HG03354 (cell line): Measurements from ENCODE around the gene TSPAN17.
A peak's percentile ranks its signal among the peaks of the same experiment; 100 is the strongest.
"Not testable (repeated sequence)": the region's sequence is repeated elsewhere in the genome, so short reads cannot be mapped to it uniquely, and the experiment has no call there.

Experiments
- ATAC-seq: cut with Tn5 transposase; IDR thresholded peaks from one replicate; pipeline ENCODE4 v1.9.1; 2021; ENCODE audit warnings: mild to moderate bottlenecking; ENCODE audit not compliant: unreplicated experiment, poor library complexity, severe bottlenecking

Gene TSPAN17, protein sequence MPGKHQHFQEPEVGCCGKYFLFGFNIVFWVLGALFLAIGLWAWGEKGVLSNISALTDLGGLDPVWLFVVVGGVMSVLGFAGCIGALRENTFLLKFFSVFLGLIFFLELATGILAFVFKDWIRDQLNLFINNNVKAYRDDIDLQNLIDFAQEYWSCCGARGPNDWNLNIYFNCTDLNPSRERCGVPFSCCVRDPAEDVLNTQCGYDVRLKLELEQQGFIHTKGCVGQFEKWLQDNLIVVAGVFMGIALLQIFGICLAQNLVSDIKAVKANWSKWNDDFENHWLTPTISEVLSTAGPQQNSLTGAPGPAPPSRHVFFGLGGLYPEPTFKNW

DNA sequence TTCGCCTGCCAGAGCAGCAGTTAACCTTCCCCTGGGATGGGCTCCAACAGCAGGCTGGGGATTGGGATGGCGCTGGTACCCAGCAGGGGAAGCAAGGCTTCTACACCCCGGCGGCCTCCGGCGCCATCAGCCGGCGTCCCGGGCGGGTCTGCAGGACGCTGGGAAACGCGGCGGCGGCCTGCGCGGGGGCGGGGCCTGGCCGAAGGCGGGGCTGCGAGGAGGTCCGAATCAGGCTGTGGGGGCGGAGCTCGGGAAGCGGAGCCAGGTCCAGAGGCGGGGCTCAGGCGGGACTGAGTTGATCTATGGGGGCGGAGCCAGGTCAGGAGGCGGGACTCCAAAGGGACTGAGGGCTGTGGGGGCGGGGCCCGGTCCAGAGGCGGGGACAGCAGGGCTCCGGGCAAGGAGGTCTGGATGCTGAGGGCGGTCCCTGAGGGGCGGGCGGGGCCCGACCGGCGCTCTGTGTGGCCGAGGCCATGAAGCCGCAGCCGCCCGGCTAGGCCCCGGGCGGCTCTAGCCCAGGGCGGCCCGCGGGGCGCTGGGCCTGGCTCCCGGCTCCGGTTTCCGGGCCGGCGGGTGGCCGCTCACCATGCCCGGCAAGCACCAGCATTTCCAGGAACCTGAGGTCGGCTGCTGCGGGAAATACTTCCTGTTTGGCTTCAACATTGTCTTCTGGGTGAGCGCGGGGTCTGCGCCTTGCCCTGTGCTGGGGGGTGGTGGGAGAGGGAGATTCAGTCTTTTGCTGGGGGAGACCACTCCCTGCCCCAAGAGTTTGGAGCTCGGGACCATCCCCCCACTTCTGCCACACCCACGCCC is at the start of gene TSPAN17:
TSS of gene TSPAN17 (plus strand) at position 455 of the 813 bp plus-strand sequence. CDS start at position 587, 132 bp downstream.
- peak; percentile 92 for ATAC-seq

DNA sequence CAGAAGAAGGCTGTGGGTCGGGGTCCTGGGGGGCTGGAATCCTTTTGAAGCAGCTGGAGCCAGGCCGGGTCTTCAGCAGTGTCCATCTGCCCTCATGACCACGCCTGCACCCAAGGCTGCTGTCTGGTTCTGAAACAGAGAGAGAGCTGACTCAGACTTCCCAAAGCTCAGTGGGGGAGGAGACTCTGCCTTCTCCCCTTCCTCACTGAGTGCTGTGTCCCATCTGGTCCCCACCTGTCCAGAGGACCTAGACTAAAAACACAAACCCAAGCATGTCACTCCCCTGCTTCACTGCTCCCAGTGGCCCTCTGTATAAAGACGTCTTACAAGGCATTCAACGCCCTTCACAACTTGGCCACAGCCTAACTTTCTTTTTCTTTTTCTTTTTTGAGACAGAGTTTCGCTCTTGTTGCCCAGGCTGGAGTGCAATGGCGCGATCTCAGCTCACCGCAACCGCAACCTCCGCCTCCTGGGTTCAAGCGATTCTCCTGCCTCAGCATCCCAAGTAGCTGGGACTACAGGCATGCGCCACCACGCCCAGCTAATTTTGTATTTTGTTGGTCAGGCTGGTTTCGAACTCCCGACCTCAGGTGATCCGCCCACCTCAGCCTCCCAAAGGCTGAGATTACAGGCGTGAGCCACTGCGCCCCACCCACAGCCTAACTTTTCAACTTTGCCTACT is 47.4 kb upstream of the TSPAN17 start:
- ATAC-seq = not testable (repeated sequence)

DNA sequence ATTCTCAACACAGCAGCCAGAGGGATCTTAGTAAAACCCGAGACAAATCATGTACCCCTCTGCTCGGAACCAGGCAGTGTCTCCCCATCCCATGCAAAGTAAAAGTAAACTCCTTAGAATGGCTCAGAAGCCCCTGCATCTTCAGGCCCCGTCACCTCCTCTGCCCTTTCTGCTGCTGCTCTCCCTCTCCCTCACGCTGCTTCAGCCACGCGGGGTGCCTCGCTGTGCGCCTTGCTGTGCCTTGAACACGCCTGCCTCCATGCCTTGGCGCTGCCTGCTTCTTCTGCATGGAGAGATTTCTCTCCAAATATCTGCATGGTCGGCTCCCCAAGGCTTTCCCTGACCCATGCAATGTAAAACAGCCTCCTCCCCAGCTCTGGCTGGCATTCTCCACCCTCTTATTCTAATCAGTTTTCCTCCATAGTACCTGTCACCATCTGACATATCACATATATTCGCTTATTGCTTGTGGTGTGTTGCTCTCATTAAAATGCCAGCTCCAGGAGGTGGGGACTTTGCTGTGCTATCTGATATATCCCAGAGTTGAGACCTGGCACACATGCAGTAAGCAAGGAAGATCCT is 45.3 kb upstream of the TSPAN17 start:
- ATAC-seq = no peak

DNA sequence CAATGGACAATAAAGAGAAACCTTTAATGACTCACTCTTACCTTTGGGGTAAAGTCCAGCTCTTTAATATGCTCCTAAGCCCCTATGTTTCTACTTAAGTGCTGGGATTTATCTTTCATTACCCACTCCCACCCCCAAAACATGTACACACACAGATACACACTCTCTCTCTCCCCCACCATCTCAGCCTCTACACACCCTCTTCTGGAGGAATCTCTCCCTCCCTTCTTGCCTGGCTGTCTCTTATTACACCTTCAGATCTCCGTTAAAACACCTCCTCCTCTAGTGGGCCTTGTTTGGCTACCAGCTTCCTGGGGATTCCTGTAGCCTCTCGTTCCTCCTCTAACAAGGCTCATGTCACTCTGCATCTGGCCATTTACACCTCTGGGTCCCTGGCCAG is 44.2 kb upstream of the TSPAN17 start:
- ATAC-seq = no peak

DNA sequence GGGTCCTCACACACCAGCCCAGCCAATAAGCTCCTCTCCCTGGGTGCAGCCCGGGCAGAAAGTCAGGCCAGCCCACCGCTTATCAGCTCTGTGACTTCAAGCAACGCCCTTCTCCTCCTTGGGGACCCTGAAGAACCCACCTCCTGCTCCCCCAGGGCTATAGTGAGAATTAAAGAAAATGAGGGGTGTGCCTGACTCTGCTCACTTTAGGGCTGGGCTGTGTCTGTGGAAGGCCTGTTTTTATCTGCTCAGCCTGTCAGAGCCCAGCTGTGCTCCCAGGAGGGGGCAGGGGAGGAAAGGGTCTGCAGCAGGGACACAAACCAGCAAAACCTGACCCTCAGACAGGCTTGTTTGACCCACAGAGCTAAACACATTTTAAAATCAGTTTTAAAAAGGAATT is 41.3 kb upstream of the TSPAN17 start:
- ATAC-seq = no peak

DNA sequence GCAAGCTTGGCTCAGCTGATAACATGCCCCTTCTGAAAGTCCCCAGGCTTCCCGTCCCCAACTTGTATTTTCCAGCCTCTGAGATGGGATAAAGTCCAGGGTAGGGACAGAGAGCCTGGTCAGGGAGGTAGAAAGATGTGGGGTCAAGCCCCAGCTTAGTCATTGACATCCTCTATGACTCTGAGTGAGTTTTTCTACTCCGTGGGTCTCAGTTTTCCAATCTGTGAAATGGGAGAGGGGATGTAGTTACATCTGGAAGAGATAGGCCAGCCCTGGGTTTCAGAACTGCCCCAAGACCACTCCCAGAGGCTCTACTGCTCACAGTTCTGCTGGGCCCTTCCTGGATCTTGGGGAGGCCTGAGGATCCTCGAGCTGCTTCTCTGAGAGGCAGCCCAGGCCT is 40.4 kb upstream of the TSPAN17 start:
- ATAC-seq = no peak

DNA sequence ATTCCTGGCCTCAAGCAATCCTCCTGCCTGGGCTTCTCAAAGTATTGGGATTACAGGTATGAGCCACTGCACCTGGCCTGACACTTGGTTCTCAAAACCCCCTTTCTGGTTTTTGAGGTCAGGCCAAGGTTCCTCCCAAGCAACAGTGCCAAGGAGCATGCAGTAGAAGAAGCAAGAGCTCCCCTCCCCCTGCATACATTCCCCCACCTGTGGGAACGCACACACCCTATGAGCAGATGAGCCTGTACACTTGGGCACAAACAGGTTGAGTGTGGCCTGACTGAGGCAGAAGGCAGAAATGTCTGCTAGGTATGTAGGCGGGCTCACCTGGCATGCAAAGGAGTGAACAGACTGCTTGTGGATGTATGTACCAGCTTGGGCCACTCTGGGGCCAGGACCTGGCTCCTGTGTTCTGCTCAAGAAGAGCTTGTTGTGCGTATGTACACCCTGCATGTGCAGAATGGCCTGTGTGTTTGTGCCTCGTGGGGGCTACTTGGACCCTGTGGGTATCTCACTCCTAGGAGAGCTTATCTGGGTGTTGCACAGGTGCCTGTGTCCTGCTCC is 39.1 kb upstream of the TSPAN17 start:
- ATAC-seq = no peak

DNA sequence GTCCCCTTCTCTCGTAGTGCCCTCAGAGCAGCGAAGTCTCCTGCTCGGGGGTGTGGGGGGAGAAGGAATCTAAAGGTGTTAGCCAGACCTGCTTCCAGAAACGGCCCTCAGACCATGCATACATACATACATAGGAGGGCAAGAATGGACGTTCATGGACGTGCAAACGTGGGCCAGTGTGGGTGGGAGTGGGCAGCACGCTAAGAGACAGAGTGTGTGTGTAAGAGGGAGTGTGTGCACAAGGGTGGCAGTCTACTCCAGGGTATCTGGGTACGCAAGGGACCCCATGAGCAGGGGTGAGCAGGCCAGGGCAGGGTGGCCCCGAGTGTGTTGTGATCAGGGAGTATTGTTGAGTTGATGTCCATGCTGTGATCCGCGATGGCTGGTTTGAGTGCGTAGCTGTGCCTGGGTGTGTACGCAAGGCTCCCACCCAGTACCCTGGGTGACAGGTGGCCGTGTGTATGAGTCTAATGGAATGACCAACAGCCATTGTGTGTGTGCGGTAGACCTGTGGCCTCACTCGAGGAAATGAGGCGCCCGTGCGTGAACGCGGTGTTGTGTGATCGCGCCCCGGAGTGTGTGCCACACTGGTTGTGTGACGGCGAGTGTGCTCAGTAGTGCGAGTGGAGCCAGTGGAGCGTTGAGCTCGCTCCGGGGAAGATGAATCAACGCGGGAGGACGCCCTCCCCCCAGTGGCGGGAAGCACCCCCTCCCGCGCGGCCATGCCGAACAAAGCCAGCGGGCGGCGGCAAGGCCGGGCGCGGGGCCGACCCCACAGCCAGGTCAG is 38.2 kb upstream of the TSPAN17 start:
- ATAC-seq = peak; percentile 34

DNA sequence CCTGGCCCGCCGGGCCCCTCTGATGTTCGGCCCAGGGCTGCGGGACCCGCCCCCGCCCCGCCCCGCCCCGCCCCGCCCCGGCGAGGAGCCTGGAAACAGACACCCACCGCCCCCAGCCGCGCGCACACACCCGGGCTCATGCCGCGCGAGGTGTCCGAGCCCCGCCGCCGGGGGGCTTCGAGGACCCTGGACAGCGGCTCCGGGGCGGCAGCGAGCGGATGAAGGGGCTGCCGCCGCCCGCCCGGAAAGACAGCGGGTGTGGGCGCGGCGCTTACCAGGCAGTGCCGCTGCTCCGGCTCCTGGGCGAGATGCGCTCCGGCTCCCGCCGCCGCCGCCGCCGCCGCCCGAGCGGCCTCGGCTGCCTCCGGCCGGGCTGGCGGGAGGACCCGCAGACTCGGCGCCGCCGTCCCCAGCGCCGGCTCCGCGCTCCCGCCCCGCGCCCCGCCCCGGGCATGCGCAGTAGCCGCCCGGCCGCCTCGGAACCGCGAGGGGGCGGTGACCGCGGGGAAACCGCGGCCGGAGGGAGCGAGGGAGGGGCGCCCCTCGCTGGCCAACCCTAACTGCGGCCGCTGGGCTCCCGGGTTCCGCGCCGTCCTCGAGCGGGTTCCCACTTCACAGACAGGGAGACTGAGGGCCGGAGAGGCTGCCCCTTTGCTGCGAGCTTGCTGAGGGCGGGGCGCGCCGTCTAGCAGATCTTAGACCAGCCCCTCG is 37.4 kb upstream of the TSPAN17 start, which contains the start of gene GPRIN1:
TSS of gene GPRIN1 (minus strand) at position 433 of the 711 bp plus-strand sequence. CDS start 10,322 bp downstream, outside the sequence.
- ATAC-seq = peak; percentile 77

DNA sequence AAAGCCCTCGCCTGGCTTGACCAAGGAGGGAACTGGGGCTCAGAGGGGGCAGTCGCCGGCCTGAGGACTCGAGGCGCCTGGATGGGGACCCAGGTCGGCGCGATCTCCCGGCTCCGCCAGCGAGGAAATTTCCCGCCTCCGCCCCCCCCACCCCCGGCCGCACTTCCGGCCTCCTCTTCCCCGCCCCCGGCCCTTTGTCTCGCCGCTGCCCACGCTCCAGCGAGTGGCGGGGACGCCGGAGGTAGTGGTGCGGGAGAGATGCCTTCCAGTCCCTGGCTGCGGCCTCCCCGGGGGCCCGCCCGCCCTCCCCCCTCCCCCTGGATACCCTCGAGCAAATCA is 36.9 kb upstream of the TSPAN17 start:
- peak; percentile 7 for ATAC-seq

DNA sequence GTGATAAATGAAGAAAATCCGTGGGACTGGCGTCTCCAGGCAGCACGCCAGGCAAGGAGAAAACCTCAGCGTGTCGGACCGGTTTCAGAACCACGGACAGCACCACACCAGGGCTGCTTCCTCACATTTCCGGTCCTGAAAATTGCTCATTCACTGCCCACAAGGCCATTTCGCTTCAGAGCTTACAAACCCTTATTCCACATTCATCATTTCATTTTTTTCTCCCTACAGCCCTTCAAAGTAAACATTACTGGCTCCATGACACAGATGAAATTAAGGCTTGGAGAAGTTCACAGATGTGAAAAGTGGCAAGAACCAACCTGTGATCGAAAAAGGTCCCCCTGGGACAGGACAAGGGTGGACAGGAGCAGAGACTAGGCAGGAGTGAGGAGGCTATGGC is 35.8 kb upstream of the TSPAN17 start:
- no peak for ATAC-seq

DNA sequence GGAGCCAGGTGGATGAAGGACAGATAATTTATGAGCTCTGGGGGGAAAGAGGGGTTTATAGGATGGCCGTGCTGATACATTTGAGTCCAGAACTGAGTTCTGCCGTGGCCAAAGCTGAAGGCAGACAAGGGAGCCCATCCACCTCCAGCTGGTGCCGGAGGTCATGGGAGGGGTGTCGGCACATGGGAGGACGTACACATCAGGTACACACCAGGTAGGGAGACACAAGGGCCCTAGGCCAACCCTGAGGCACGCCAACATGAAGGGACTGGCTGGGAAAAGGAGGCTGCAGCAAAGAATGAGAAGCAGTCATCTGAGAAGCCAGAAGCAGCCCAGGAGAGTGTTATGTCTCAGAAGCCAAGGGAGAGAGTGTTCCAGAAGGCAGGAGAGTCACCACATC is 35.3 kb upstream of the TSPAN17 start:
- ATAC-seq = no peak

DNA sequence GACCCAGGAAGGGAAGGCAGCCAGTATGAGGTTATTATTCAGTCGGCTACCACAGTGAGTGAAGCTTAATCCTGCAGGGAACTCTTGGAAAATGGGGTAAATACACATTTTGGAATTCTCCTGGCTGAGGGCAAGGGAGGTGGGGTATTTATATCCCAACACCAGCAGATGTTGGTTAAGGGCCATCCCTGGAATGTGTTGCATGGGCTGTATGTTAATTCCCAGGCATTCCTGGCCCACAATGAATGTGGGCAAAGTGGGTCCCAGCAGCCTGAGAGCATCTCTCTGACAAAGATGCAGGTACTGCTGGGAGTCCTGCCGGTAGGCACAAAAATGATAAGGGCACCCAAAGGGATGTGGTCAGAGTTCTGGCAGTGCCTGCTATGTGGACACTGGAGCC is 34.4 kb upstream of the TSPAN17 start:
- ATAC-seq = no peak

DNA sequence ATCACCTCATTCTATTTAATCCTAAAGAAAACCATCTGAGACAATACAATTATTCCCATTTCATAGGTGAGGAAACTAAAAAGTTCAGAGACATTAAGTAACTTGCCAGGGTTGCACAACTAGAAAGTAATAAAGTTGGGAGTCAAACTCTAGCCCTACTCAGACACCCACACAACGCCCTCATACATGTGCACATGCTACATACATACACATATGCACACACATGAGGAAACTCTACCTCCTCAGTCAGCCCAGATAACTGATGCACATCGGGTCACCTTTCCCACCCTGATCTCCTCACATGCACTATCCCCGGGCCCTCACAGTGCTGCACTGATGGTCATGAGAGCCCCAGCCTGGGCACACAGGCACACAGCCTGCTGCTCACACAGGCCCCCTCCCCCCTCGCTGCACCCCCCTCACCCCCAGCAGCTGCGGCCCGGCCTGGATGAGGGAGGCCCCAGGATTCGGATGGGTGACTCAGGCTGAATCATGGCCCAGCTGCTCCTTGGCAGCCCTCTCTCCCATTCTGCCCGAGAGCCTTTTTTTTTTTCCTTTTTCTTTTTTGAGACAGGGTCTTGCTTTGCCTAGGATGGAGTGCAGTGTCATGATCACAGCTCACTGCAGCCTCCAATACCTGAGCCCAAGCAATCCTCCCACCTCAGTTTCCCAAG is 32.3 kb upstream of the TSPAN17 start:
- no peak for ATAC-seq

DNA sequence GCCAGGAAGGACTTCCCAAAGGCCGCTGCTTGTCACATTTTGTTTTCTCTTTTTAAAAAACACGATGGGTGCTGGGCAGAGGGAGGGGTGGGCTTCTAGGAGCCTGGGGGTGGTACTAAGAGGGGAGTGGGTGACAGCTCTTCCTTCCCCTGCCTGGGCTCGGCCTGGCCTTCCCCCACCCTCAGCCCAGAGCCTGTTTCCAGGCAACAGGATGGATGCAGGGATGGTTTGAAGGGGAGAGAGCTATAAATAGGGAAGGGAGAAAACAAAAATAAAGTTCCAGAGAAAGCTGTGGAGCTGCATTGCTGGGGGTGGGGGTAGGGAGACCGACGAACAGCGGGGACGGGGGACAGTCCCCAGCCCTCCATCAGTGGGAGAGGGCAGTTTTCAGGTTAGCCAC is 30.8 kb upstream of the TSPAN17 start:
- no peak for ATAC-seq

DNA sequence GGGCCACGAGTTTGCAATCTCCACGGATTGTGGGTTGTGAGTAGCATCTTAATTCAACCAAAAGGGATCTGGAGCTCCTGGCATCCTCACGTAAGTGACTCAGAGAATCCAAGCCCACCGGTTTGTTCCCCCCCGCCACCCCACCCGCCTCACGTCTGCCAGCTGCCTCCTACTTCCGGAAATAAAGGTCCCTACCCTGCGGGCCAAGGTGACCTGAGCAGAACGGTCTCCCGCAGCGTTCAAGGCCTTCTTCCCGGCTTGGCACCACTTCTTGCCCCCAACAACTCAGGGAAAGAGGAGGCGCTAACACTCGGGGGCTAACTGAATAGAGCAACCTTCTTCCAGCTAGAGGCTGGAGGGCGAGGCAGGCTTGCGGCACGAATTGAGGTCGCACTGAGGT is 28.5 kb upstream of the TSPAN17 start:
- no peak for ATAC-seq

DNA sequence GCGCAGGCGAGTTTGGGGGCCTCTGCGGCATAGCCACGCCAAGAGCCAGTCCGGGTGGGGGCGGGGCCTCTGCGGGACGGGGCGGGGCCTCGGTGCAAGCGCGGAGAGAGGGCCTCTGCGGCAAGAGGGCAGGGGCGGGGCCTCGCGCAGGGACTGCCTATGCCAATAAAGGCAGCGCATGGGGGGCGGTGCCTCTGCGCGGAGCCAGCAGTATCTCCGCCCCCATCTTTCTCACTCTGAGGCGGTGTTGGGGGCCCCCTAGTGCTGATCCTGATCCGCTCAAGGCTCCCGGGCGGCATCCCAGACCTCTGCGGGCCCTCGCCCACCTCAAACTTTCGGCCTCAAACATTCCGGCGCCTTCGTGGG is 28.1 kb upstream of the TSPAN17 start:
- peak; percentile 80 for ATAC-seq
